Thoracic aorta (tissue), 2 donors: ENCODE data around the gene DDX27. TPM values are rescaled to one million over a fixed set of nuclear protein-coding genes. Genes with fewer than 3 reads are reported as not detected.

ENCODE experiments used
- ATAC-seq: fragments of 150-250 bp; one replicate; pipeline ENCODE4 v1.8.0; 2017; ENCODE audit warnings: low read depth; ENCODE audit not compliant: insufficient number of reproducible peaks, low FRiP score
- DNase-seq: peaks from one replicate; pipeline ENCODE4 v3.0.0-alpha.2; 2020; ENCODE audit warnings: low spot score
- H3K27ac ChIP-seq, 2 donors: fragments of 200-600 bp; sonication (generic); 1 replicate in 1 of 2; 2 replicates in 1 of 2; pipeline ENCODE4 v1.5.1; 2016; ENCODE audit warnings: mild to moderate bottlenecking in 2 of 2, moderate library complexity in 2 of 2
- H3K27me3 ChIP-seq: fragments of 200-600 bp; sonication (generic); replicated peaks from 2 replicates; pipeline ENCODE4 v1.6.0; 2016; ENCODE audit warnings: mild to moderate bottlenecking; ENCODE audit not compliant: insufficient read depth
- H3K36me3 ChIP-seq: fragments of 200-600 bp; sonication (generic); one replicate; pipeline ENCODE4 v1.5.1; 2016
- H3K4me1 ChIP-seq, 2 donors: fragments of 200-600 bp; sonication (generic); 1 replicate in 1 of 2; 2 replicates in 1 of 2; pipeline versions ENCODE4 v1.5.1 to v1.6.0; 2016; ENCODE audit warnings: low read depth in 2 of 2, mild to moderate bottlenecking in 1 of 2; ENCODE audit not compliant: control insufficient read depth in 1 of 2
- H3K4me3 ChIP-seq: fragments of 200-600 bp; sonication (generic); 2 replicates; pipeline ENCODE4 v1.5.1; 2016; ENCODE audit warnings: mild to moderate bottlenecking
- H3K9me3 ChIP-seq: fragments of 200-600 bp; sonication (generic); 2 replicates; pipeline ENCODE4 v1.5.1; 2016
- CTCF ChIP-seq: fragments of 200-600 bp; sonication (generic); IDR thresholded peaks from one replicate; pipeline ENCODE4 v1.5.1; 2019; ENCODE audit warnings: antibody characterized with exemption
- total RNA-seq, 2 donors: library from RNA; depleted of rRNA; stranded (reverse); fragments of >200 nt; gene quantifications; one replicate each; pipeline versions ENCODE4 v1.1.0 to v1.2.3, GENCODE V29; 2016

The DDX27 gene
- total RNA-seq, 2 donors from 2014 or later = 35.3 to 35.9 TPM

- Histone ChIP-seq H3K4me1 (peaks cover 16 to 49% of the 10 kb centered on the region in 2 donors), H3K27ac (no peak overlapping the region), H3K4me3 (peak overlapping the region; percentile 41), H3K36me3 (peaks cover 50% of the 10 kb centered on the region), H3K27me3 (no peaks in the 10 kb centered on the region), H3K9me3 (no peaks in the 10 kb centered on the region)
- DNase-seq (no peak), ATAC-seq (no peak)
- no peak for TF ChIP-seq CTCF
Observed at GRCh38 chr20:49267327-49267726, 48.1 kb downstream of the DDX27 start.

- peak overlapping the region; percentile 37 for H3K4me3 ChIP-seq
- peaks cover 19 to 53% of the 10 kb centered on the region in 2 donors for H3K4me1 ChIP-seq
- peaks cover 45% of the 10 kb centered on the region for H3K36me3 ChIP-seq
- DNase-seq (no peak), ATAC-seq (no peak)
- no peak for TF ChIP-seq CTCF
- H3K9me3 ChIP-seq = no peaks in the 10 kb centered on the region
- no peaks in the 10 kb centered on the region for H3K27me3 ChIP-seq
- no peak overlapping the region for H3K27ac ChIP-seq
Observed at GRCh38 chr20:49268600-49269365, 49.6 kb downstream of the DDX27 start.

- peak overlapping the region in 1 of 2 donors; percentile 18 for H3K27ac ChIP-seq
- TF ChIP-seq CTCF = no peak
- ATAC-seq (no peak), DNase-seq (no peak)
- H3K27me3 ChIP-seq = no peaks in the 10 kb centered on the region
- H3K9me3 ChIP-seq = no peaks in the 10 kb centered on the region
- H3K36me3 ChIP-seq = peaks cover 35% of the 10 kb centered on the region
- H3K4me3 ChIP-seq = peak overlapping the region; percentile 50
- peaks cover 21 to 58% of the 10 kb centered on the region in 2 donors for H3K4me1 ChIP-seq
Observed at GRCh38 chr20:49270177-49270576, 51.0 kb downstream of the DDX27 start.

- Histone ChIP-seq H3K4me1 (peaks cover 26 to 64% of the 10 kb centered on the region in 2 donors), H3K9me3 (no peaks in the 10 kb centered on the region), H3K36me3 (peaks cover 30% of the 10 kb centered on the region), H3K27me3 (no peaks in the 10 kb centered on the region), H3K4me3 (no peak overlapping the region), H3K27ac (no peak overlapping the region)
- TF ChIP-seq CTCF = no peak
- DNase-seq = no peak
- ATAC-seq = no peak
Observed at GRCh38 chr20:49270736-49271135, 51.5 kb downstream of the DDX27 start.

- Histone ChIP-seq H3K36me3 (peaks cover 29% of the 10 kb centered on the region), H3K9me3 (no peaks in the 10 kb centered on the region), H3K27me3 (no peaks in the 10 kb centered on the region), H3K4me1 (peaks cover 28 to 64% of the 10 kb centered on the region in 2 donors), H3K27ac (no peak overlapping the region), H3K4me3 (no peak overlapping the region)
- no peak for TF ChIP-seq CTCF
- ATAC-seq (no peak), DNase-seq (no peak)
Observed at GRCh38 chr20:49272654-49273053, 53.4 kb downstream of the DDX27 start.
